SW 1271 (cell line): Measurements from ENCODE around the gene BRAF.
A peak's percentile ranks its signal among the peaks of the same experiment; 100 is the strongest.
"Not testable (repeated sequence)": the region's sequence is repeated elsewhere in the genome, so short reads cannot be mapped to it uniquely, and the experiment has no call there.

ENCODE experiments used
- DNase-seq, 2 experiments: peaks; one replicate each; lab custom pipeline; 2025; lab: John Stamatoyannopoulos, UW

BRAF gene

GRCh38 chr7:140924821-140925421 is at the start of gene BRAF:
TSS of gene BRAF (minus strand) at chr7:140924929. CDS start at chr7:140924703, 226 bp downstream.
- DNase-seq = peak; percentile 36 to 78

GRCh38 chr7:140972876-140973829 is 48.4 kb upstream of the BRAF start:
- DNase-seq = no peak

- DNase-seq = no peak
These were observed 47.6 kb upstream of the BRAF start for GRCh38 chr7:140972344-140972743.

GRCh38 chr7:140967438-140967837 is 42.7 kb upstream of the BRAF start:
- DNase-seq = no peak

- DNase-seq = no peak
These were observed 42.0 kb upstream of the BRAF start for GRCh38 chr7:140966561-140967233.

- no peak for DNase-seq
These were observed 36.4 kb upstream of the BRAF start for GRCh38 chr7:140961117-140961516.

GRCh38 chr7:140956997-140957396 is 32.3 kb upstream of the BRAF start:
- not testable (repeated sequence) for DNase-seq

GRCh38 chr7:140945940-140946339 is 21.2 kb upstream of the BRAF start:
- no peak for DNase-seq

GRCh38 chr7:140942242-140942641 is 17.5 kb upstream of the BRAF start:
- not testable (repeated sequence) for DNase-seq

- DNase-seq = no peak
These were observed 16.2 kb upstream of the BRAF start for GRCh38 chr7:140940898-140941297.

- DNase-seq = no peak
These were observed 13.1 kb upstream of the BRAF start for GRCh38 chr7:140937702-140938264.

GRCh38 chr7:140928491-140929309 is 4.0 kb upstream of the BRAF start:
- DNase-seq = no peak

- not testable (repeated sequence) for DNase-seq
These were observed 3.2 kb upstream of the BRAF start for GRCh38 chr7:140927945-140928344.

GRCh38 chr7:140927351-140927750 is 2.6 kb upstream of the BRAF start:
- no peak for DNase-seq

- no peak for DNase-seq
These were observed 1.5 kb upstream of the BRAF start for GRCh38 chr7:140926021-140926817.

- DNase-seq = peak; percentile 43 to 69
These were observed 509 bp downstream of the BRAF start for GRCh38 chr7:140924019-140924820.

- peak in 1 of 2 experiments; percentile 28 for DNase-seq
These were observed 1.2 kb downstream of the BRAF start for GRCh38 chr7:140923358-140924006.

GRCh38 chr7:140922741-140923345 is 1.9 kb downstream of the BRAF start:
- DNase-seq = no peak

GRCh38 chr7:140920745-140921144 is 4.0 kb downstream of the BRAF start:
- no peak for DNase-seq
